H9 (cell line): ENCODE data around the gene SLC9A1. TPM values are rescaled to one million over a fixed set of nuclear protein-coding genes. Genes with fewer than 3 reads are reported as not detected.
"Not testable (repeated sequence)": the region's sequence is repeated elsewhere in the genome, so short reads cannot be mapped to it uniquely, and the experiment has no call there.

Source experiments
- DNase-seq: peaks from one replicate; pipeline ENCODE4 v3.0.0-alpha.2; 2017
- H2AFZ ChIP-seq: one replicate; pipeline ENCODE4 v1.6.1; 2013; ENCODE audit warnings: mild to moderate bottlenecking, low read length, control low read depth, moderate library complexity
- H2AK5ac ChIP-seq: 2 replicates; pipeline ENCODE4 v1.6.1; 2013; ENCODE audit warnings: low read length, control low read depth, mixed read lengths; ENCODE audit not compliant: insufficient read length
- H2BK120ac ChIP-seq: one replicate; pipeline ENCODE4 v1.6.1; 2013; ENCODE audit warnings: low read depth, mild to moderate bottlenecking, low read length, control low read depth, inconsistent platforms; ENCODE audit not compliant: poor library complexity, severe bottlenecking
- H2BK12ac ChIP-seq: 2 replicates; pipeline ENCODE4 v1.6.1; 2013; ENCODE audit warnings: low read length, control low read depth, mixed read lengths, low read depth; ENCODE audit not compliant: insufficient read length
- H2BK15ac ChIP-seq: 2 replicates; pipeline ENCODE4 v1.6.1; 2013; ENCODE audit warnings: low read depth, low read length, control low read depth
- H2BK20ac ChIP-seq: one replicate; pipeline ENCODE4 v1.6.1; 2013; ENCODE audit warnings: low read depth, mild to moderate bottlenecking, low read length, control low read depth, inconsistent platforms; ENCODE audit not compliant: poor library complexity, severe bottlenecking
- H2BK5ac ChIP-seq: 2 replicates; pipeline ENCODE4 v1.6.1; 2013; ENCODE audit warnings: low read length, control low read depth, mixed read lengths; ENCODE audit not compliant: insufficient read length
- H3K14ac ChIP-seq: 2 replicates; pipeline ENCODE4 v1.6.1; 2013; ENCODE audit warnings: low read length, control low read depth; ENCODE audit not compliant: insufficient read depth
- H3K18ac ChIP-seq: 2 replicates; pipeline ENCODE4 v1.6.1; 2013; ENCODE audit warnings: low read depth, mild to moderate bottlenecking, mixed read lengths, low read length, control low read depth; ENCODE audit not compliant: insufficient read length
- H3K23ac ChIP-seq: 2 replicates; pipeline ENCODE4 v1.6.1; 2013; ENCODE audit warnings: low read length, control low read depth, mixed read lengths, low read depth; ENCODE audit not compliant: insufficient read length
- H3K23me2 ChIP-seq: 2 replicates; pipeline ENCODE4 v1.6.1; 2013; ENCODE audit warnings: low read depth, mild to moderate bottlenecking, mixed read lengths, low read length, control low read depth; ENCODE audit not compliant: insufficient read length, poor library complexity, severe bottlenecking
- H3K27ac ChIP-seq: 2 replicates; pipeline ENCODE4 v1.5.1; 2013; ENCODE audit warnings: low read length, control low read depth, mixed read lengths, low read depth; ENCODE audit not compliant: insufficient read length
- H3K27me3 ChIP-seq: 2 replicates; pipeline ENCODE4 v1.6.1; 2013; ENCODE audit warnings: low read length, control low read depth, inconsistent platforms; ENCODE audit not compliant: insufficient read depth
- H3K4ac ChIP-seq: 2 replicates; pipeline ENCODE4 v1.6.1; 2013; ENCODE audit warnings: low read depth, mild to moderate bottlenecking, control low read depth, inconsistent platforms, low read length, moderate library complexity
- H3K4me1 ChIP-seq: 2 replicates; pipeline ENCODE4 v1.6.1; 2013; ENCODE audit warnings: low read length, control low read depth, inconsistent platforms; ENCODE audit not compliant: insufficient read depth
- H3K4me2 ChIP-seq: 2 replicates; pipeline ENCODE4 v1.6.1; 2013; ENCODE audit warnings: low read length, control low read depth, mixed read lengths; ENCODE audit not compliant: insufficient read length, insufficient read depth
- H3K56ac ChIP-seq: 2 replicates; pipeline ENCODE4 v1.6.1; 2013; ENCODE audit warnings: low read depth, mild to moderate bottlenecking, mixed read lengths, low read length, control low read depth; ENCODE audit not compliant: insufficient read length
- H3K79me1 ChIP-seq: 2 replicates; pipeline ENCODE4 v1.6.1; 2013; ENCODE audit warnings: low read depth, mild to moderate bottlenecking, moderate library complexity, low read length, control low read depth, inconsistent platforms; ENCODE audit not compliant: insufficient read depth, poor library complexity, severe bottlenecking
- H3K79me2 ChIP-seq: 2 replicates; pipeline ENCODE4 v1.6.1; 2013; ENCODE audit warnings: low read length, control low read depth, inconsistent platforms; ENCODE audit not compliant: insufficient read depth
- H3K9ac ChIP-seq: 2 replicates; pipeline ENCODE4 v1.6.1; 2013; ENCODE audit warnings: low read length, control low read depth, mixed read lengths; ENCODE audit not compliant: insufficient read length; ENCODE audit errors: extremely low read depth
- H3K9me3 ChIP-seq: one replicate; pipeline ENCODE4 v1.6.1; 2013; ENCODE audit warnings: low read depth, low read length, inconsistent platforms; ENCODE audit not compliant: control insufficient read depth
- H3T11ph ChIP-seq: one replicate; pipeline ENCODE4 v1.6.1; 2013; ENCODE audit warnings: mild to moderate bottlenecking, low read length, control low read depth, inconsistent platforms
- H4K20me1 ChIP-seq: one replicate; pipeline ENCODE4 v1.6.1; 2013; ENCODE audit not compliant: control insufficient read depth, insufficient read length, insufficient read depth
- H4K5ac ChIP-seq: 2 replicates; pipeline ENCODE4 v1.6.1; 2013; ENCODE audit warnings: low read depth, mild to moderate bottlenecking, mixed read lengths, low read length, control low read depth; ENCODE audit not compliant: insufficient read length
- H4K8ac ChIP-seq: replicated peaks from 2 replicates; pipeline ENCODE4 v1.6.1; 2013; ENCODE audit warnings: low read length, control low read depth, mixed read lengths, low read depth; ENCODE audit not compliant: insufficient read length
- H4K91ac ChIP-seq: 2 replicates; pipeline ENCODE4 v1.6.1; 2013; ENCODE audit warnings: low read depth, mild to moderate bottlenecking, moderate library complexity, mixed read lengths, low read length, control low read depth; ENCODE audit not compliant: insufficient read length
- H3K27ac Mint-ChIP-seq, 3 experiments: 2 replicates in 2 of 3; 3 replicates in 1 of 3; pipeline ENCODE4 v1.8.0; 2020 to 2021; ENCODE audit warnings: mixed read lengths in 3 of 3, mild to moderate bottlenecking in 1 of 3, moderate library complexity in 1 of 3
- H3K27me3 Mint-ChIP-seq: 2 replicates; pipeline ENCODE4 v1.8.0; 2021; ENCODE audit warnings: low read depth, mild to moderate bottlenecking, moderate library complexity, mixed read lengths
- H3K36me3 Mint-ChIP-seq, 3 experiments: 2 replicates in 2 of 3; 3 replicates in 1 of 3; pipeline ENCODE4 v1.8.0; 2020 to 2021; ENCODE audit warnings: low read depth in 3 of 3, mixed read lengths in 3 of 3; ENCODE audit not compliant: insufficient read depth in 1 of 3
- H3K4me1 Mint-ChIP-seq, 2 experiments: 2 replicates each; pipeline ENCODE4 v1.8.0; 2020; ENCODE audit warnings: mixed read lengths in 2 of 2
- H3K4me3 Mint-ChIP-seq, 2 experiments: 2 replicates in 1 of 2; 3 replicates in 1 of 2; pipeline ENCODE4 v1.8.0; 2020 to 2021; ENCODE audit warnings: mild to moderate bottlenecking in 2 of 2, mixed read lengths in 2 of 2, moderate library complexity in 1 of 2
- H3K9me3 Mint-ChIP-seq, 2 experiments: 2 replicates in 1 of 2; 3 replicates in 1 of 2; pipeline ENCODE4 v1.8.0; 2020; ENCODE audit warnings: mild to moderate bottlenecking in 2 of 2, mixed read lengths in 2 of 2, moderate library complexity in 1 of 2
- WGBS: extraction: QIAGEN DNeasy Blood & Tissue Kit; methylation state at CpG from one replicate; pipeline ENCODE4 v1.1.7; 2013; ENCODE audit warnings: missing lambda C conversion rate, low lambda C conversion rate, mixed read lengths; ENCODE audit not compliant: insufficient read length; ENCODE audit errors: extremely low coverage; 5-methylcytosine and 5-hydroxymethylcytosine counted together
- total RNA-seq: library from RNA; stranded (reverse); gene quantifications from 2 replicates; pipeline ENCODE4 v1.2.1, GENCODE V29; 2021
- TF ChIP-seq, protein P1 (sequence below): fragments of 200-600 bp; sonication (generic); conservative IDR thresholded peaks from 3 replicates; pipeline ENCODE4 v1.8.0; 2021; ENCODE audit warnings: antibody characterized with exemption, mild to moderate bottlenecking

Gene SLC9A1
- total RNA-seq, 1 experiment from 2014 or later: 20.8 TPM

- H3K36me3 Mint-ChIP-seq: peaks cover 0 to 5% (median 0%) of the 10 kb centered on the region in 3 experiments; a peak in 2 of 7 replicates
- H4K8ac ChIP-seq: no peak overlapping the region
- peaks cover 9 to 16% of the 10 kb centered on the region in 2 experiments for H3K4me1 Mint-ChIP-seq
- TF ChIP-seq, protein P1, sequence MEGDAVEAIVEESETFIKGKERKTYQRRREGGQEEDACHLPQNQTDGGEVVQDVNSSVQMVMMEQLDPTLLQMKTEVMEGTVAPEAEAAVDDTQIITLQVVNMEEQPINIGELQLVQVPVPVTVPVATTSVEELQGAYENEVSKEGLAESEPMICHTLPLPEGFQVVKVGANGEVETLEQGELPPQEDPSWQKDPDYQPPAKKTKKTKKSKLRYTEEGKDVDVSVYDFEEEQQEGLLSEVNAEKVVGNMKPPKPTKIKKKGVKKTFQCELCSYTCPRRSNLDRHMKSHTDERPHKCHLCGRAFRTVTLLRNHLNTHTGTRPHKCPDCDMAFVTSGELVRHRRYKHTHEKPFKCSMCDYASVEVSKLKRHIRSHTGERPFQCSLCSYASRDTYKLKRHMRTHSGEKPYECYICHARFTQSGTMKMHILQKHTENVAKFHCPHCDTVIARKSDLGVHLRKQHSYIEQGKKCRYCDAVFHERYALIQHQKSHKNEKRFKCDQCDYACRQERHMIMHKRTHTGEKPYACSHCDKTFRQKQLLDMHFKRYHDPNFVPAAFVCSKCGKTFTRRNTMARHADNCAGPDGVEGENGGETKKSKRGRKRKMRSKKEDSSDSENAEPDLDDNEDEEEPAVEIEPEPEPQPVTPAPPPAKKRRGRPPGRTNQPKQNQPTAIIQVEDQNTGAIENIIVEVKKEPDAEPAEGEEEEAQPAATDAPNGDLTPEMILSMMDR: no peak
- peak overlapping the region in 1 of 3 experiments; percentile 60; a peak in 1 of 7 replicates for H3K27ac Mint-ChIP-seq
- no peak overlapping the region for H3K4ac ChIP-seq
- no peaks in the 10 kb centered on the region for H3K23me2 ChIP-seq
- H4K91ac ChIP-seq: no peak overlapping the region
- H3K27me3 Mint-ChIP-seq: no peaks in the 10 kb centered on the region; the same call in 1 of the 2 replicates
- no peaks in the 10 kb centered on the region for H3K79me1 ChIP-seq
- H3K4me3 Mint-ChIP-seq: no peak overlapping the region
- no peaks in the 10 kb centered on the region for H3K9me3 ChIP-seq
- no peak overlapping the region for H2BK120ac ChIP-seq
- no peak overlapping the region for H3K23ac ChIP-seq
- H3K4me1 ChIP-seq: no peaks in the 10 kb centered on the region
- H2BK12ac ChIP-seq: no peak overlapping the region
- no peaks in the 10 kb centered on the region for H3K79me2 ChIP-seq
- H3K14ac ChIP-seq: no peak overlapping the region
- WGBS: no CpG with 5 or more reads among the region's 5 CpGs
- no peaks in the 10 kb centered on the region for H4K20me1 ChIP-seq
- no peak for DNase-seq
- H3K9me3 Mint-ChIP-seq: no peaks in the 10 kb centered on the region
- H2AK5ac ChIP-seq: no peak overlapping the region
- H3K4me2 ChIP-seq: no peak overlapping the region
- H3K9ac ChIP-seq: no peak overlapping the region
- H2AFZ ChIP-seq: no peak overlapping the region
- H3T11ph ChIP-seq: no peak overlapping the region
- no peak overlapping the region for H3K27ac ChIP-seq
- no peak overlapping the region for H2BK20ac ChIP-seq
- no peaks in the 10 kb centered on the region for H3K27me3 ChIP-seq
- H3K18ac ChIP-seq: no peak overlapping the region
- H2BK5ac ChIP-seq: no peak overlapping the region
- H3K56ac ChIP-seq: no peak overlapping the region
- no peak overlapping the region for H2BK15ac ChIP-seq
- no peak overlapping the region for H4K5ac ChIP-seq
Measured at GRCh38 chr1:27126391-27126790, 28.5 kb downstream of the SLC9A1 start.

GRCh38 chr1:27125125-27125524 lies 29.8 kb downstream of the SLC9A1 start:
- not testable (repeated sequence) for H3K36me3 Mint-ChIP-seq
- no CpG with 5 or more reads among the region's 5 CpGs for WGBS

More at GRCh38 chr1:27125125-27125524, 29.8 kb downstream of the SLC9A1 start:
- H2BK15ac ChIP-seq, H4K91ac ChIP-seq, H3K23me2 ChIP-seq, H3K56ac ChIP-seq, H3K27ac Mint-ChIP-seq, H3K9me3 Mint-ChIP-seq, H2BK120ac ChIP-seq, H3K27ac ChIP-seq, DNase-seq, H3T11ph ChIP-seq, H2AK5ac ChIP-seq, H3K23ac ChIP-seq, H3K79me2 ChIP-seq, H3K4ac ChIP-seq, H4K5ac ChIP-seq, H2AFZ ChIP-seq, H3K9ac ChIP-seq, H3K79me1 ChIP-seq, H4K8ac ChIP-seq, H2BK5ac ChIP-seq, H2BK12ac ChIP-seq, H3K18ac ChIP-seq, H3K14ac ChIP-seq, H3K4me2 ChIP-seq, H2BK20ac ChIP-seq, H4K20me1 ChIP-seq, H3K4me3 Mint-ChIP-seq, H3K27me3 Mint-ChIP-seq, H3K4me1 ChIP-seq, H3K27me3 ChIP-seq, H3K9me3 ChIP-seq: not testable (repeated sequence)
- peaks cover 9 to 16% of the 10 kb centered on the region in 2 experiments for H3K4me1 Mint-ChIP-seq
